Duodenal mucosa (tissue), 2 donors: Measurements from ENCODE around the gene C19orf85.
"Not testable (repeated sequence)": the region's sequence is repeated elsewhere in the genome, so short reads cannot be mapped to it uniquely, and the experiment has no call there.

Source experiments
- H3K27ac ChIP-seq: one replicate; pipeline ENCODE4 v1.7.0; 2013; ENCODE audit warnings: low read depth, low read length
- H3K27me3 ChIP-seq, 2 donors: one replicate each; pipeline ENCODE4 v1.7.0; 2013; ENCODE audit warnings: low read length in 2 of 2, control low read depth in 1 of 2; ENCODE audit not compliant: insufficient read depth in 2 of 2, control insufficient read depth in 1 of 2
- H3K36me3 ChIP-seq, 2 donors: one replicate each; pipeline ENCODE4 v1.7.0; 2013; ENCODE audit warnings: low read length in 2 of 2, control low read depth in 1 of 2; ENCODE audit not compliant: insufficient read depth in 2 of 2, control insufficient read depth in 1 of 2
- H3K4me1 ChIP-seq, 2 donors: one replicate each; pipeline ENCODE4 v1.7.0; 2013; ENCODE audit warnings: low read length in 2 of 2, control low read depth in 1 of 2; ENCODE audit not compliant: insufficient read depth in 2 of 2, control insufficient read depth in 1 of 2
- H3K4me3 ChIP-seq, 2 donors: one replicate each; pipeline ENCODE4 v1.7.0; 2013; ENCODE audit warnings: low read length in 2 of 2, low read depth in 1 of 2
- H3K9ac ChIP-seq, 2 donors: one replicate each; pipeline ENCODE4 v1.7.0; 2013; ENCODE audit warnings: low read length in 2 of 2, low read depth in 1 of 2
- H3K9me3 ChIP-seq, 2 donors: one replicate each; pipeline ENCODE4 v1.7.0; 2013; ENCODE audit warnings: low read length in 2 of 2, control low read depth in 1 of 2; ENCODE audit not compliant: control insufficient read depth in 1 of 2

The C19orf85 gene

GRCh38 chr19:55456347-55456746 lies 8.2 kb downstream of the C19orf85 start:
- Histone ChIP-seq H3K9me3 (no peaks in the 10 kb centered on the region), H3K4me1 (peaks cover 10 to 14% of the 10 kb centered on the region in 2 donors), H3K27ac (no peak overlapping the region), H3K4me3 (no peak overlapping the region), H3K27me3 (peaks cover 4 to 10% of the 10 kb centered on the region in 2 donors), H3K9ac (no peak overlapping the region), H3K36me3 (peaks cover 0 to 18% of the 10 kb centered on the region in 2 donors)

- Histone ChIP-seq H3K9ac (no peak overlapping the region), H3K27me3 (peaks cover 4 to 10% of the 10 kb centered on the region in 2 donors), H3K36me3 (peaks cover 0 to 18% of the 10 kb centered on the region in 2 donors), H3K4me1 (peaks cover 7 to 10% of the 10 kb centered on the region in 2 donors), H3K4me3 (no peak overlapping the region), H3K9me3 (no peaks in the 10 kb centered on the region), H3K27ac (no peak overlapping the region)
These were observed 8.8 kb downstream of the C19orf85 start for GRCh38 chr19:55455576-55456235.

GRCh38 chr19:55454787-55455243 lies 9.7 kb downstream of the C19orf85 start:
- H3K27ac ChIP-seq: no peak overlapping the region
- H3K27me3 ChIP-seq: peaks cover 4 to 10% of the 10 kb centered on the region in 2 donors
- no peak overlapping the region for H3K9ac ChIP-seq
- H3K4me1 ChIP-seq: peaks cover 2 to 5% of the 10 kb centered on the region in 2 donors
- H3K4me3 ChIP-seq: no peak overlapping the region
- peaks cover 0 to 18% of the 10 kb centered on the region in 2 donors for H3K36me3 ChIP-seq
- no peaks in the 10 kb centered on the region for H3K9me3 ChIP-seq

- peaks cover 11 to 17% of the 10 kb centered on the region in 2 donors for H3K27me3 ChIP-seq
- H3K36me3 ChIP-seq: peaks cover 0 to 18% of the 10 kb centered on the region in 2 donors
- no peak overlapping the region for H3K9ac ChIP-seq
- H3K9me3 ChIP-seq: no peaks in the 10 kb centered on the region
- no peak overlapping the region for H3K27ac ChIP-seq
- H3K4me3 ChIP-seq: no peak overlapping the region
- H3K4me1 ChIP-seq: peaks cover 0 to 5% of the 10 kb centered on the region in 2 donors
These were observed 10.9 kb downstream of the C19orf85 start for GRCh38 chr19:55453511-55454260.

GRCh38 chr19:55452749-55453346 lies 11.7 kb downstream of the C19orf85 start:
- Histone ChIP-seq H3K4me1 (peaks cover 0 to 5% of the 10 kb centered on the region in 2 donors), H3K4me3 (no peak overlapping the region), H3K9ac (no peak overlapping the region)

GRCh38 chr19:55451965-55452748 lies 12.4 kb downstream of the C19orf85 start:
- H3K27me3 ChIP-seq: peaks cover 17 to 23% of the 10 kb centered on the region in 2 donors
- peaks cover 0 to 18% of the 10 kb centered on the region in 2 donors for H3K36me3 ChIP-seq
- no peaks in the 10 kb centered on the region for H3K9me3 ChIP-seq
- no peak overlapping the region for H3K27ac ChIP-seq
- no peak overlapping the region for H3K4me3 ChIP-seq
- H3K4me1 ChIP-seq: peaks cover 0 to 5% of the 10 kb centered on the region in 2 donors
- no peak overlapping the region for H3K9ac ChIP-seq

More at GRCh38 chr19:55452749-55453346, 11.7 kb downstream of the C19orf85 start:
- H3K9me3 ChIP-seq: no peaks in the 10 kb centered on the region
- peaks cover 0 to 18% of the 10 kb centered on the region in 2 donors for H3K36me3 ChIP-seq
- H3K27me3 ChIP-seq: peaks cover 16 to 17% of the 10 kb centered on the region in 2 donors
- H3K27ac ChIP-seq: no peak overlapping the region

- Histone ChIP-seq H3K9me3 (no peaks in the 10 kb centered on the region), H3K4me3 (no peak overlapping the region), H3K4me1 (peaks cover 0 to 5% of the 10 kb centered on the region in 2 donors), H3K9ac (no peak overlapping the region), H3K36me3 (peaks cover 0 to 13% of the 10 kb centered on the region in 2 donors), H3K27ac (no peak overlapping the region), H3K27me3 (peaks cover 17 to 23% of the 10 kb centered on the region in 2 donors)
These were observed 13.2 kb downstream of the C19orf85 start for GRCh38 chr19:55451163-55451964.

- H3K36me3 ChIP-seq: peaks cover 0 to 6% of the 10 kb centered on the region in 2 donors
- H3K27ac ChIP-seq: no peak overlapping the region
- H3K4me1 ChIP-seq: peaks cover 0 to 5% of the 10 kb centered on the region in 2 donors
- H3K9ac ChIP-seq: no peak overlapping the region
- H3K27me3 ChIP-seq: peaks cover 20 to 23% of the 10 kb centered on the region in 2 donors
- H3K4me3 ChIP-seq: no peak overlapping the region
- no peaks in the 10 kb centered on the region for H3K9me3 ChIP-seq
These were observed 15.1 kb downstream of the C19orf85 start for GRCh38 chr19:55449469-55449868.

GRCh38 chr19:55448175-55448490 lies 16.4 kb downstream of the C19orf85 start:
- not testable (repeated sequence) for H3K9me3 ChIP-seq, H3K36me3 ChIP-seq, H3K9ac ChIP-seq, H3K4me3 ChIP-seq, H3K4me1 ChIP-seq, H3K27ac ChIP-seq
- H3K27me3 ChIP-seq: peaks cover 31% of the 10 kb centered on the region in 2 donors
